ENCODE data around the gene YAF2.

- no peak for TF ChIP-seq CTCF (IDR thresholded peaks at IDR 0.05; ENCODE audit: low read depth, low read length, poor library complexity, severe bottlenecking)
- TF ChIP-seq EZH2phosphoT487 (IDR thresholded peaks at IDR 0.05; ENCODE audit: borderline replicate concordance, low read length) = no peak
Observed at GRCh38 chr12:42192686-42193085, 45.4 kb downstream of the YAF2 start.
